HT1080 (cell line): ENCODE data around the gene EIF4B. TPM values are rescaled to one million over a fixed set of nuclear protein-coding genes. Genes with fewer than 3 reads are reported as not detected.

Source experiments
- small RNA-seq: library from RNA; depleted of rRNA; stranded (forward); fragments of <200 nt; gene quantifications from one replicate; pipeline ENCODE3, GENCODE V24; 2014
- total RNA-seq: library from RNA; depleted of rRNA; stranded (reverse); fragments of >200 nt; shearing (Covaris generic); gene quantifications from 2 replicates; pipeline ENCODE4 v1.2.3, GENCODE V29; 2014; rRNA removed

EIF4B gene
- total RNA-seq, 1 experiment from 2014 or later: 574 TPM

Small RNA genes lying within 50 kb of the gene (small RNA-seq; reads per million reads assigned to genes)
- not detected for gene MIR6757

Other genes starting within 250 kb of the EIF4B start
- gene KRT76, start 229.1 kb upstream of the EIF4B start, total RNA-seq: not detected in 2 replicates
- 0.13 TPM in 1 of 2 replicates, not detected in the other for gene KRT3, start 210.3 kb upstream of the EIF4B start, total RNA-seq
- gene KRT4, start 192.3 kb upstream of the EIF4B start, total RNA-seq: not detected in 2 replicates
- gene KRT79, start 172.1 kb upstream of the EIF4B start, total RNA-seq: 0.45 and 1.0 TPM in 2 replicates
- 0.13 TPM in 1 of 2 replicates, not detected in the other for gene KRT78, start 157.5 kb upstream of the EIF4B start, total RNA-seq
- gene KRT8, start 101.4 kb upstream of the EIF4B start, total RNA-seq: 199 and 204 TPM in 2 replicates
- gene KRT18, start 57.3 kb upstream of the EIF4B start, total RNA-seq: 358 and 373 TPM in 2 replicates
- 29.1 and 32.5 TPM in 2 replicates for gene TNS2, start 43.6 kb downstream of the EIF4B start, total RNA-seq
- gene SPRYD3, start 72.9 kb downstream of the EIF4B start, total RNA-seq: 11.4 and 12.7 TPM in 2 replicates
- 58.5 and 72.9 TPM in 2 replicates for gene IGFBP6, start 91.2 kb downstream of the EIF4B start, total RNA-seq
- gene SOAT2, start 97.0 kb downstream of the EIF4B start, total RNA-seq: not detected in 2 replicates
- 15.9 and 19.0 TPM in 2 replicates for gene ZNF740, start 174.3 kb downstream of the EIF4B start, total RNA-seq
- 3.1 and 3.7 TPM in 2 replicates for gene CSAD, start 174.5 kb downstream of the EIF4B start, total RNA-seq
- gene ITGB7, start 200.8 kb downstream of the EIF4B start, total RNA-seq: not detected in 2 replicates
- 10.8 and 17.4 TPM in 2 replicates for gene RARG, start 225.8 kb downstream of the EIF4B start, total RNA-seq